GM12878 (cell line): ENCODE data around the gene GTF2F2. TPM values are rescaled to one million over a fixed set of nuclear protein-coding genes. Genes with fewer than 3 reads are reported as not detected.
"Not testable (repeated sequence)": the region's sequence is repeated elsewhere in the genome, so short reads cannot be mapped to it uniquely, and the experiment has no call there.

Experiments
- ATAC-seq: fragments of 200-7000 bp; cut with Tn5 transposase; 3 replicates; pipeline ENCODE4 v1.9.1; 2020; ENCODE audit warnings: mild to moderate bottlenecking, moderate library complexity
- BruUV-seq: library from RNA; stranded (reverse); fragments of 400-500 nt; replicated peaks from 2 replicates; lab custom pipeline; 2021; lab: Mats Ljungman, UMichigan
- CTCF ChIA-PET: fragments of 300-600 bp; sonication (Branson Sonifier 250); formaldehyde crosslinking; extraction: SDS; loops from one replicate; lab custom pipeline; 2021; ENCODE audit warnings: inconsistent platforms; lab: Yijun Ruan, JAX
- POLR2A ChIA-PET: fragments of 350-600 bp; formaldehyde crosslinking; extraction: SDS; loops from one replicate; lab custom pipeline; 2021; ENCODE audit warnings: inconsistent platforms; lab: Charles Lee
- RAD21 ChIA-PET: fragments of 300-600 bp; sonication (Branson Sonifier 250); formaldehyde crosslinking; loops from one replicate; lab custom pipeline; 2023; ENCODE audit warnings: antibody characterized with exemption; ENCODE audit not compliant: unreplicated experiment; lab: Charles Lee
- SMC1A ChIA-PET: fragments of 300-600 bp; sonication (Branson Sonifier 250); formaldehyde crosslinking; loops from one replicate; lab custom pipeline; 2023; ENCODE audit not compliant: unreplicated experiment, uncharacterized antibody; lab: Charles Lee
- DNase-seq: peaks from one replicate; pipeline ENCODE4 v3.0.0-alpha.2; 2011; ENCODE audit warnings: low read depth, low spot score
- FAIRE-seq: peaks from 3 replicates; lab custom pipeline; 2011; peaks lifted over from hg19 to GRCh38; lab: Jason Lieb, UNC
- H2AFZ ChIP-seq: 2 replicates; pipeline ENCODE4 v1.6.0; 2011; ENCODE audit warnings: low read depth, low read length, control low read depth; ENCODE audit not compliant: control insufficient read depth
- H3K27ac ChIP-seq: 2 replicates; pipeline ENCODE4 v1.5.1; 2011; ENCODE audit warnings: control low read depth; ENCODE audit not compliant: control insufficient read depth, insufficient read depth
- H3K27me3 ChIP-seq, 2 experiments: replicated peaks in 1 of 2; 2 replicates each; pipeline versions ENCODE4 v1.6.0 to v1.6.1; 2011; ENCODE audit warnings: low read length in 1 of 2; ENCODE audit not compliant: control insufficient read depth in 2 of 2, insufficient read depth in 2 of 2
- H3K36me3 ChIP-seq, 2 experiments: 2 replicates each; pipeline ENCODE4 v1.5.1; 2011; ENCODE audit warnings: low read length in 1 of 2; ENCODE audit not compliant: control insufficient read depth in 2 of 2, insufficient read depth in 2 of 2
- H3K4me1 ChIP-seq: 2 replicates; pipeline ENCODE4 v1.6.1; 2011; ENCODE audit warnings: mild to moderate bottlenecking, low read length, moderate library complexity, mixed read lengths; ENCODE audit not compliant: control insufficient read depth, insufficient read depth
- H3K4me2 ChIP-seq: 2 replicates; pipeline ENCODE4 v1.6.0; 2011; ENCODE audit warnings: control low read depth; ENCODE audit not compliant: control insufficient read depth, insufficient read depth
- H3K4me3 ChIP-seq: fragments of 200-600 bp; sonication (generic); 2 replicates; pipeline ENCODE4 v1.5.1; 2016
- H3K79me2 ChIP-seq: 2 replicates; pipeline ENCODE4 v1.6.0; 2011; ENCODE audit warnings: low read length; ENCODE audit not compliant: control insufficient read depth, insufficient read depth
- H3K9ac ChIP-seq: 2 replicates; pipeline ENCODE4 v1.8.0; 2011; ENCODE audit warnings: low read length, control low read depth, mixed read lengths; ENCODE audit not compliant: control insufficient read depth, insufficient read depth
- H3K9me3 ChIP-seq: replicated peaks from 3 replicates; pipeline ENCODE4 v1.5.1; 2011; ENCODE audit warnings: mild to moderate bottlenecking, low read length; ENCODE audit not compliant: control insufficient read depth, insufficient read depth
- H4K20me1 ChIP-seq: 2 replicates; pipeline ENCODE4 v1.6.0; 2011; ENCODE audit not compliant: control insufficient read depth, insufficient read depth
- E2F8 ChIP-seq: fragments of 450-650 bp; IDR thresholded peaks from 2 replicates; pipeline ENCODE4 v1.6.1; 2018; ENCODE audit warnings: mild to moderate bottlenecking, low read depth, moderate library complexity; ENCODE audit not compliant: partially characterized antibody
- EZH2 ChIP-seq: IDR thresholded peaks from 2 replicates; pipeline ENCODE4 v1.6.1; 2012; ENCODE audit warnings: low read depth, mild to moderate bottlenecking, control low read depth, inconsistent platforms, low read length, borderline replicate concordance; ENCODE audit not compliant: control insufficient read depth
- PML ChIP-seq: IDR thresholded peaks from 2 replicates; pipeline ENCODE4 v1.6.1; 2012; ENCODE audit warnings: low read length, inconsistent platforms
- SMAD5 ChIP-seq: IDR thresholded peaks from 2 replicates; pipeline ENCODE4 v1.6.1; 2016; ENCODE audit warnings: antibody characterized with exemption, low read depth
- WGBS: methylation state at CpG from one replicate; pipeline ENCODE4 v1.1.6; 2016; ENCODE audit warnings: low lambda C conversion rate; ENCODE audit not compliant: insufficient replicate concordance, insufficient coverage; ENCODE audit errors: missing lambda C conversion rate; 5-methylcytosine and 5-hydroxymethylcytosine counted together
- in situ Hi-C: fragments of 300-500 bp; cut with MboI; formaldehyde crosslinking; loops from 9 replicates; pipeline ENCODE4 v1.14.3; 2018; ENCODE audit warnings: mixed read lengths
- intact Hi-C: fragments of 100-400 bp; cut with micrococcal nuclease; formaldehyde crosslinking; loops from one replicate; pipeline ENCODE4 v1.14.2; 2022; ENCODE audit not compliant: unreplicated experiment
- polyA plus RNA-seq, 11 experiments: library from polyadenylated mRNA; depleted of rRNA in 4 of 11; unstranded in 6 of 11; stranded (reverse) in 5 of 11; fragments of >200 nt; fragmentation: Nextera tagmentation in 4 of 11; fragmentation: Illumina TruSeq in 1 of 11; extraction: Ambion mirVana in 4 of 11; extraction: Trizol in 1 of 11; gene quantifications; 1 replicate in 1 of 11; 2 replicates in 10 of 11; pipeline versions ENCODE4 v1.2.1 to v1.2.3, GENCODE V29; 2011 to 2016; ENCODE audit warnings: inconsistent platforms in 2 of 11, missing spikeins in 2 of 11, low read depth in 1 of 11
- total RNA-seq, 4 experiments: library from RNA; depleted of rRNA in 3 of 4; stranded (reverse); fragments of >200 nt in 3 of 4; fragmentation: Illumina TruSeq in 1 of 4; extraction: Trizol in 1 of 4; gene quantifications; 2 replicates each; pipeline versions ENCODE4 v1.2.1 to v1.2.3, GENCODE V29; 2013 to 2021

The GTF2F2 gene
- total and polyA plus RNA-seq, 10 of the 15 experiments (the other 5 are each of a cell fraction or from before 2014, with no cell fraction given) = 14.5 to 30.8 (median 22.6) TPM

GRCh38 chr13:45244736-45245135 is 124.4 kb downstream of the GTF2F2 start:
- H3K27me3 ChIP-seq, H3K9me3 ChIP-seq, H3K79me2 ChIP-seq, BruUV-seq, H4K20me1 ChIP-seq, FAIRE-seq, H3K9ac ChIP-seq, intact Hi-C loops, H3K4me3 ChIP-seq, DNase-seq, ATAC-seq, H3K4me2 ChIP-seq, POLR2A ChIA-PET, H3K27ac ChIP-seq, H3K4me1 ChIP-seq, in situ Hi-C loops, H3K36me3 ChIP-seq, H2AFZ ChIP-seq: not testable (repeated sequence)
- ChIA-PET SMC1A (interaction anchor here (1.4 to 1.5 kb wide), 2 partner anchors 11 to 12 kb away, joined by 4 read pairs; no protein-coding TSS in a partner anchor), RAD21 (interaction anchor here (0.6 to 1.1 kb wide), 2 partner anchors 10 to 26 kb away, joined by 3 to 5 read pairs; no protein-coding TSS in a partner anchor), CTCF (interaction anchor here (1.1 to 1.4 kb wide), 2 partner anchors 36 to 198 kb away, joined by 3 read pairs; no protein-coding TSS in a partner anchor)
- WGBS = 97% methylated on average over 7 of the region's 7 CpGs

GRCh38 chr13:45249662-45250061 is 129.4 kb downstream of the GTF2F2 start:
- FAIRE-seq (no peak), DNase-seq (no peak), ATAC-seq (no peak)
- no peak overlapping the region for H3K9ac ChIP-seq
- BruUV-seq = no TSS peak
- H4K20me1 ChIP-seq = no peaks in the 10 kb centered on the region
- no peaks in the 10 kb centered on the region for H3K79me2 ChIP-seq
- no peak overlapping the region for H3K4me2 ChIP-seq
- H3K36me3 ChIP-seq = no peaks in the 10 kb centered on the region; a peak in 1 of 4 replicates
- ChIA-PET POLR2A (interaction anchor here (0.6 to 0.7 kb wide), 2 partner anchors 27 to 121 kb away, joined by 4 read pairs; no protein-coding TSS in a partner anchor), CTCF (interaction anchor here (1.3 kb wide), 3 partner anchors 19 to 102 kb away, joined by 3 read pairs; no protein-coding TSS in a partner anchor), SMC1A (interaction anchor here (0.9 kb wide), 1 partner anchor 13 kb away, joined by 3 read pairs; no protein-coding TSS in a partner anchor), RAD21 (no interaction called here)
- H2AFZ ChIP-seq = no peak overlapping the region
- no peaks in the 10 kb centered on the region for H3K9me3 ChIP-seq
- intact Hi-C loops (no loop called here), in situ Hi-C loops (no loop called here)
- H3K4me3 ChIP-seq = no peak overlapping the region
- TF ChIP-seq EZH2 (no peak), SMAD5 (no peak), E2F8 (no peak), PML (no peak)
- H3K4me1 ChIP-seq = no peaks in the 10 kb centered on the region
- 98% methylated on average over 3 of the region's 3 CpGs for WGBS
- no peak overlapping the region for H3K27ac ChIP-seq
- H3K27me3 ChIP-seq = no peaks in the 10 kb centered on the region
